Thoracic aorta (tissue), 2 donors: ENCODE data around the gene GABRB3. TPM values are rescaled to one million over a fixed set of nuclear protein-coding genes. Genes with fewer than 3 reads are reported as not detected.

ENCODE experiments used
- ATAC-seq: fragments of 150-250 bp; one replicate; pipeline ENCODE4 v1.8.0; 2017; ENCODE audit warnings: low read depth; ENCODE audit not compliant: insufficient number of reproducible peaks, low FRiP score
- DNase-seq: peaks from one replicate; pipeline ENCODE4 v3.0.0-alpha.2; 2020; ENCODE audit warnings: low spot score
- H3K27ac ChIP-seq, 2 donors: fragments of 200-600 bp; sonication (generic); 1 replicate in 1 of 2; 2 replicates in 1 of 2; pipeline ENCODE4 v1.5.1; 2016; ENCODE audit warnings: mild to moderate bottlenecking in 2 of 2, moderate library complexity in 2 of 2
- H3K27me3 ChIP-seq: fragments of 200-600 bp; sonication (generic); replicated peaks from 2 replicates; pipeline ENCODE4 v1.6.0; 2016; ENCODE audit warnings: mild to moderate bottlenecking; ENCODE audit not compliant: insufficient read depth
- H3K36me3 ChIP-seq: fragments of 200-600 bp; sonication (generic); one replicate; pipeline ENCODE4 v1.5.1; 2016
- H3K4me1 ChIP-seq, 2 donors: fragments of 200-600 bp; sonication (generic); 1 replicate in 1 of 2; 2 replicates in 1 of 2; pipeline versions ENCODE4 v1.5.1 to v1.6.0; 2016; ENCODE audit warnings: low read depth in 2 of 2, mild to moderate bottlenecking in 1 of 2; ENCODE audit not compliant: control insufficient read depth in 1 of 2
- H3K4me3 ChIP-seq: fragments of 200-600 bp; sonication (generic); 2 replicates; pipeline ENCODE4 v1.5.1; 2016; ENCODE audit warnings: mild to moderate bottlenecking
- H3K9me3 ChIP-seq: fragments of 200-600 bp; sonication (generic); 2 replicates; pipeline ENCODE4 v1.5.1; 2016
- total RNA-seq, 2 donors: library from RNA; depleted of rRNA; stranded (reverse); fragments of >200 nt; gene quantifications; one replicate each; pipeline versions ENCODE4 v1.1.0 to v1.2.3, GENCODE V29; 2016
- TF ChIP-seq, protein P1 (sequence below): fragments of 200-600 bp; sonication (generic); IDR thresholded peaks from one replicate; pipeline ENCODE4 v1.5.1; 2019; ENCODE audit warnings: antibody characterized with exemption

Gene GABRB3
- total RNA-seq, 2 donors from 2014 or later, result 0.54 to 2.0 TPM

DNA sequence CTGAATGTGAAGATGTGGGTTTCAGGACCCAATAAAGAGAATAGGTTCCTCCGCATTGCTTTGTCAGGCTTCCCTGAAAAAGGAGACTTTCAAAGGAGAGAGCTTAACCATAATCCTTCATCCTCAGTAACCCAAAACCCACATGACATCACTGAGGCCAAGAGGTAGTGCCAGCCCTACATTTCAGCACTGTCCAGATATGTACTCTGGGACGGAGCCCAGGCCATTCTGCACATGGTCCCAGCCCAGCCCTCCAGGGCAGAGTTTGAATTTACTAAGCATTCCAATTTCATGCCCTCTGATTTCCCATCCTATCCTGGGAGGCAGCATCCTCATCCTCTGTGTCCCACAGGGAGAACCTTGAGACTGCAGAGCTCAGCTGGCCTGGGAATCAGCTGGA lies 210.5 kb downstream of the GABRB3 start:
- Histone ChIP-seq H3K27ac (no peak overlapping the region), H3K4me3 (no peak overlapping the region), H3K36me3 (no peaks in the 10 kb centered on the region), H3K9me3 (no peaks in the 10 kb centered on the region), H3K27me3 (no peaks in the 10 kb centered on the region), H3K4me1 (no peaks in the 10 kb centered on the region)
- TF ChIP-seq, protein P1, sequence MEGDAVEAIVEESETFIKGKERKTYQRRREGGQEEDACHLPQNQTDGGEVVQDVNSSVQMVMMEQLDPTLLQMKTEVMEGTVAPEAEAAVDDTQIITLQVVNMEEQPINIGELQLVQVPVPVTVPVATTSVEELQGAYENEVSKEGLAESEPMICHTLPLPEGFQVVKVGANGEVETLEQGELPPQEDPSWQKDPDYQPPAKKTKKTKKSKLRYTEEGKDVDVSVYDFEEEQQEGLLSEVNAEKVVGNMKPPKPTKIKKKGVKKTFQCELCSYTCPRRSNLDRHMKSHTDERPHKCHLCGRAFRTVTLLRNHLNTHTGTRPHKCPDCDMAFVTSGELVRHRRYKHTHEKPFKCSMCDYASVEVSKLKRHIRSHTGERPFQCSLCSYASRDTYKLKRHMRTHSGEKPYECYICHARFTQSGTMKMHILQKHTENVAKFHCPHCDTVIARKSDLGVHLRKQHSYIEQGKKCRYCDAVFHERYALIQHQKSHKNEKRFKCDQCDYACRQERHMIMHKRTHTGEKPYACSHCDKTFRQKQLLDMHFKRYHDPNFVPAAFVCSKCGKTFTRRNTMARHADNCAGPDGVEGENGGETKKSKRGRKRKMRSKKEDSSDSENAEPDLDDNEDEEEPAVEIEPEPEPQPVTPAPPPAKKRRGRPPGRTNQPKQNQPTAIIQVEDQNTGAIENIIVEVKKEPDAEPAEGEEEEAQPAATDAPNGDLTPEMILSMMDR, result no peak
- DNase-seq (no peak), ATAC-seq (no peak)

DNA sequence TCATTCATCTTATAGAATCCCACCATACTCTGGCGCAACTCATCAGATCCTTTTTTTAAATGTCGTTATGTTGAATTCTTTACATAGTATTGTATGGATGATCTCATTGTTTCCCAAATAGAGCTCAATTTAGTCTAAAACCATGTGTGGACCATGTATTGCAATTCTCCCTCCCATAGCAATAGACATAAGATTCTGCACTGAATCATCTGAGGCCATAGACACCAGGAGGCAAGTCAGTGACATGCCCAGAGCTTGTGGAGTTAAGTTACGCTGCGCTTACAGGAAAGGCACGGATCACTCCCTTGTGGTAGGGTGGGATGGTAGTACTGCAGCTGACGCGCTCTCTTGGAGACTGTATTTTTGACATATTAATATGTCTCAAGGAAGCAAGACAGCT lies 211.0 kb downstream of the GABRB3 start:
- Histone ChIP-seq H3K27ac (no peak overlapping the region), H3K36me3 (no peaks in the 10 kb centered on the region), H3K4me3 (no peak overlapping the region), H3K9me3 (no peaks in the 10 kb centered on the region), H3K27me3 (no peaks in the 10 kb centered on the region), H3K4me1 (no peaks in the 10 kb centered on the region)
- TF ChIP-seq, protein P1, result no peak
- ATAC-seq, result no peak
- DNase-seq, result no peak

DNA sequence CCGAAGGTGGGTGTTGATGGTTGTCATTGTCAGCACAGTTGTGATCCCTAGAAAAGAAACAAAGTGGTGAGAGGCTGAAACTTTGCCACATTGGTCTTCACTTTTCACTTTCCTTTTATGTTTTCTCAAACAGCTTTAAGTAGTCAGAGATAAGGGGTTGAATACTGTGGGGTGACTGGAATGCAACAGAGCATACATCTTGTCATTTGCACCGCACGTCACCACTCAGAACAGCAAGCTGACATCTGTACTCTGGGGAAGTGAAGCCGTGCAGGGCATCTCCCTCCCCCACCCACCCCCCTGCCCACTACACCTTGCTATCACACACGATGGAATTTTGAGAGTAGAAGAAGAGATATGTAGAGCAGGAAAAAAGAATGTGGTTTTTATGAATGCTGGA lies 211.7 kb downstream of the GABRB3 start:
- Histone ChIP-seq H3K4me3 (no peak overlapping the region), H3K36me3 (no peaks in the 10 kb centered on the region), H3K27me3 (no peaks in the 10 kb centered on the region), H3K9me3 (no peaks in the 10 kb centered on the region), H3K27ac (no peak overlapping the region), H3K4me1 (no peaks in the 10 kb centered on the region)
- TF ChIP-seq, protein P1, result no peak
- ATAC-seq (no peak), DNase-seq (no peak)

DNA sequence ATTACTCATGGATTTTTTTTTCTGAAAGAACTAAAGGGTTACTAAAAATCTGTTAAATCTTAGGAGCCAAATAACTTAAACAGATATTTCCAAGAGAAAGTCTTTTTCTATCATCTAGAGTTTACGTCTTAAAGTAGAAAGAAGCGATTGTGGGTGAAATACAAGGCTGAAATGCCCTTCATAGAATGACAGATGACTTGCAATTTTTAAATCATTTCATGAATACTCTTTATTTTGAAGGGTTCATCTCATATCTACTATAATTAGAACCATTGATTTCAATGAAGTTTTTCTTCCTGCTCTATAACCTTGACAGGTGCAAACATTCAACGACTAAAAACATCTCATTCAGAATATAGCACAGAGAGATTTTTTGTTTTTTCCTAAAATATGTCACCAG lies 217.0 kb downstream of the GABRB3 start:
- no peak overlapping the region for H3K27ac ChIP-seq
- H3K9me3 ChIP-seq, result no peaks in the 10 kb centered on the region
- TF ChIP-seq, protein P1, result no peak
- ATAC-seq, result no peak
- no peak for DNase-seq
- no peaks in the 10 kb centered on the region for H3K27me3 ChIP-seq
- H3K36me3 ChIP-seq, result no peaks in the 10 kb centered on the region
- H3K4me3 ChIP-seq, result no peak overlapping the region
- H3K4me1 ChIP-seq, result no peaks in the 10 kb centered on the region

DNA sequence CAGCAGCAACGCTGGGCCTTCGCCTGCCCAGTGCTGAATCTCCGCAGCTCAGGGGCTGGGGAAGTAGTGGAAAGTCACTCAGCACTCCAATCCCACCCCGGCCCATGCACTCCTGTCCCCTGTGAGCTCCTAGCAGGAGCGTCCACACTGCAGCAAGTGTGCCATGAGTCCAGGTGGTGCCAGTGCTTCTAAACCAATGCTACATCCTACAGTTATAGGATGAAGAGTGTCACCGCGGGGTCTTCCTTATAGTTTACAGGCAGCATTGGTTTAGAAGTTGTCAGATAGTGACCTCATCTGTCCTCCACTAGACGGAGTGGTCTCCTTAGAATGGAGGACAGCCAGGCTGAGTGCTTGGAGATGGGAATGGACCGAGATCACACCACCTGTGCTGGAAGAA lies 221.4 kb downstream of the GABRB3 start:
- Histone ChIP-seq H3K4me1 (no peaks in the 10 kb centered on the region), H3K9me3 (no peaks in the 10 kb centered on the region), H3K4me3 (no peak overlapping the region), H3K27ac (no peak overlapping the region), H3K27me3 (no peaks in the 10 kb centered on the region), H3K36me3 (no peaks in the 10 kb centered on the region)
- DNase-seq, result no peak
- TF ChIP-seq, protein P1, result no peak
- ATAC-seq, result no peak
